HG02885 (cell line): Measurements from ENCODE around the gene MMAB.
A peak's percentile ranks its signal among the peaks of the same experiment; 100 is the strongest.

Experiments
- ATAC-seq: cut with Tn5 transposase; IDR thresholded peaks from one replicate; pipeline ENCODE4 v1.9.1; 2021; ENCODE audit warnings: mild to moderate bottlenecking; ENCODE audit not compliant: unreplicated experiment, poor library complexity

Gene MMAB

GRCh38 chr12:109573029-109573913, at the start of gene MMAB, which contains the start of gene MVK:
MMAB (minus strand) TSS chr12:109573504; CDS start chr12:109573480, 24 bp downstream.
MVK (plus strand) TSS chr12:109573794; CDS start chr12:109574823, 1,029 bp downstream.
- ATAC-seq: peak; percentile 93

DNA sequence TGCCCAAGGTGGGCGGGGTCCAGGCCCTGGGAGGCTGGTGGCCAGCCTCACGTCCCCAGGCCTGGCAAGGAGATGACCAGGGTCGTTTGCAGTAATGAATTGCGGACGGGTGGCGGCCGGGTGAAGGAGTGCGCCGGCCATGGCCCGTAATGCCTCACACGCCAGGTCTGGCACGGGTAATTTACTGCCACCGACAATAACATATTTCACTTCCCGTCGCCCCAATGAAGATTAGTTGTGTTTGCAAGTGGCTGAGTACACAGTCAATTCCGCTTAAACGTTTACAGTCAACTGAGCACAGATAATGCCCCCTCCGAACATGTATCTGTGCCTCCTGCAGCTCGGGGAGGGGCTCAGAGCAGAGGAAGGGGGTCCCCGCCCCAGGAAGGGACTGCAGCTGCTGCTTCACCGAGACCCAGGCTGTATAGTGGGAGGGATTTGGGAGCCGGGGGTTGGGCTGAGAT, 48.6 kb upstream of the MMAB start:
- no peak for ATAC-seq

DNA sequence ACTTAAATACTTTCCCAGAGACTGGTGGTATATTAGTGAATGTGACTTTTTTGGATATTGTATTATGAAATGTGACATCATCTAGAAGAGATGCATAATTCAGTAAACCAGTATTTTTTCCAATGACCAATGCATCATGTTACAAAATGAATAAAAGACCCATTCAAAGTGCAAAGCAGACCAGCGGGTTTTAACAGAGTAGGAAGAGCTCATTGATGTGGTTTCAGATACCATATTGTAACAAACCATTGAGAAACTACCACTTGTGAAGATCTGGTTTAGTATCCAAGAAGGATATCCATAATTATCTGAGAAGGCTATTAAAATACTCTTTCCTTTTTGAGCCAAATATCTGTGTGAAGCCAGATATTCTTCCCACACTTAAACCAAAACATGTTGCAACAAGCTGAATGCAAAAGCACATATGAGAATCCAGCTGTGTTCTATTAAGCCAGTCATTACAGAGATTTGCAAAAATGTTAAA, 47.9 kb upstream of the MMAB start:
- ATAC-seq: no peak

DNA sequence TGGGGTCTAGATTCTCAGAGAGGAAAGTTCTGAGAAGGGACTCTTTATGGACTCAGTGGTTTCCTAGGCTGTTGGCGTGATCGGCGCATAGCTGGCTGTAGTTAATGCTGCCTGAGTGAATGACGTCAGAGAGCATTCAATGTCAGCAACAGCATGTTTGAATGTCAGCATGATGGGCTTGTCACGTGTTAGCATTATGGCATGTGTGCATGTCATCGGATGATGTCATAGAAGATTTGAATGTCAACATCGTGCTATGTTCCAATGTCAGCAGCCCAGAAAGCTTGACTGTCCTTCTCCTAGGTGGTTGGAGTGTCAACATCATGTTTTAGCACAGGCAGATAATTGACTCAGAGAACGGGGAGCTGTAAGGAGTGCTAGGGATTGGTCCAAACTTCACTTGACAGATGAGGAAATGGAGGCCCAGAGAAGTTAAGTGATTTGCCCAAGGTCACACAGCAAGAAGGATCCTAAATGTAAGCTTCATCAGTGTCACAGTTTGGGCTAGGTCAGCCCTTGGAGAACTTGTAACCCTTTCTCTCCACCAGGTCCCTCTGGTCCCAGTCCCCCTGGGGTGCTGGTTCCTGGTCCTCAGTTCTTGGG, 45.8 kb upstream of the MMAB start:
- no peak for ATAC-seq

- no peak for ATAC-seq
Measured at GRCh38 chr12:109618082-109618481, 44.8 kb upstream of the MMAB start.

- no peak for ATAC-seq
Measured at GRCh38 chr12:109617491-109617890, 44.2 kb upstream of the MMAB start.

DNA sequence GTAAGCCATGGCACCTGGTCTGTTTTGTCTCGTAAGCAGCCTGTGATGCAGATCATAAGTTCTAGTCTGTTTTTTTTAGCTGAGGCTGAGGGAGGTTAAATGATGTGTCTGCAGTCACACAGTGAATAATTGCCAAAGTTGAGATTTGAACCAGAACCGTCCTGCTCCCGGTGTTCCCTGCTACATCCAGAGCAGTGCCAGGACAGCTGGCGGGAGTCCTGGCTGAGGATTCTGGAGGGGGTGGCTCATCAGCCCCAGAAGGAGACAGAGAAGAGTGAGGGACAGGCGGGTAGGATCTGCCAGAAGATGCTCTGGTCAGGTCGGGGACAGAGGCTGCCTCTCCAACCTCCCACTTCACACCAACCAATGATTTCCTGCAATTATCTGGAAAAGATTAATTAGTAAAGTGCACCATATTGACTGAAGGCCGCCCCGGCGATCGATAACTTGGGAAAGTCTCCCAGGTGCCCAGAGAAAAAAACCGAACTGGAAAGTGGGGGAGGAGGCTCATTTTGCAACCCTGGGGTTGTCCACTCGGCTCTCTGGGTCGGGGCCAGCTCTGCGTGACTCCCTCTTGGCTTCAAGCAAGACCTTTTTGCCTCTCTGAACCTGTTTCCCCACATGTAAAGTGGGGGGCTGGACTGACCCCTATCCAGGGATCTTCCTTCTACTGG, 42.4 kb upstream of the MMAB start:
- no peak for ATAC-seq

DNA sequence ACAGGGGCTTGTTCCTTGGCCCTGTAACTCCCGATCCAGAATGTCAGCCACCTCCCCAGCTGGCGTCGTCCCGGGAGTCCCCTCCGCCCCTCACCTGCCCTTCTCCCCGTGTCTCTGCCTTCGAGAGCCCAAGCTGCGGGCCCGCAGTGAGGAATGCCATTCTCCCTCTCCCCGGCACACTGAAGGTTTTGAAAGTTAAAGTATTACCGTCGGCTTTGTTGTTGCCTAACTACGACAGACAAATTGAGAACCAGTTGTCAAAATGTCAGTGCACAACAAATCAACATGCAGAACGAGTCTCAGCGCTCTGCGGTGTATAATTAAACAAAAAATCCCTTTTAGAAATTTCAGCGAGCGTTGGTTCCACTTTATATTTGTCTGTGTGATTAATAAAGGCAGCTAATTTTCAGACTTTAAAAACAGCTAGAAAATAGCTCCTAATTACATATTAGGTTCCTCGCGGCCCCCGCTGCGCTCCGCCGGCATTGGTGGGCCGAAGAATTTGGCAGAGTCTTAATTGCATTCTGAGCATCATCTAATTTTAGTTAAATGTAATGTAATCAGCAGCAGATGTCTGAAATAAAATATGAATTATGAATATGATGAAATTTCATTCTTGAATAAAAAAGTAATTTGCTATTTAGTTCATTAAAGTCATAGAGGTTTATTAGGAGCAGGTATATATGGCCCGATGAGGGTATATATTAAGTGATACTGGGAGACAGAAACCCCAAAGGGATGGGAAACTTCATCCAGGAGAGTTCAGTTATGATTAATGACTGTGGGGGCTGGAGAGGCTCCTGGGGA, 40.5 kb upstream of the MMAB start:
- ATAC-seq: no peak

- ATAC-seq: no peak
Measured at GRCh38 chr12:109612975-109613502, 39.7 kb upstream of the MMAB start.

DNA sequence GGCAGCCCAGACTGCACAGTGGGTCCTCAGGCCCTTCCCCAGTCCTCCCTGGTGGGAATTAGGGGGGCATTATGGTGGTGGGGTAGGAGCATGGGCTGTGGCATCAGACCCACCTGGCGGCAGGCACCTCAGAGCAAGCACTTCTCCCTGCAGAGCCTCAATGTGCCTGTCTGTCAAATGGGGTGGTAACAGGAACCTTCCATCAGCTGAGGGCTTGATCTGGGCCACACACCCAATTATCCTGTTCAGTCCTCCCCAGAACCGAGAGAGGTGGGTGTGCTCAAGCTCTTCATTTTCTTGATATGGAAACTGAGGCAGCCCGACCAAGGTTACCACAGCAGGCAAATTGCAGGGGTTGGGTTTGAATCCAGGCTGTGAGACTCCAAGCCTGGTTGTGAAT, 38.7 kb upstream of the MMAB start:
- ATAC-seq: no peak

DNA sequence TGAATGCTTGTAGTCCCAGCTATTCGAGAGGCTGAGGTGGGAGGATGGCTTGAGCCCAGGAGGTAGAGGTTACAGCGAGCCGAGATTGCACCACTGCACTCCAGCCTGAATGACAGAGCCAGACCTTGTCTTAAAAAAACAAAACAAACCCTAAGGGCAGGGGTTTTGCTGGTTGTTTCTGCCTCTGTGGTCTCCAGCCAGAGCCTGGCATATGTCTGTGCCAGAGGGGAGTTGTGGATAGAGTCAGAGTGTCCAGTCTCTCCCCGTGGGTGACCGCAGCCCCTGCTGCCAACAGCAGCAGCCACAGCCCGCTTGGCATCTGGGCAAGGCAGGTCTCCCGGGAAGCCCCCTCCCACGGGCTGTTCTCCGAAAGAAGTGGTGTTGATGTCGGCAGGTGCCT, 37.9 kb upstream of the MMAB start:
- no peak for ATAC-seq

- no peak for ATAC-seq
Measured at GRCh38 chr12:109610523-109610922, 37.2 kb upstream of the MMAB start.

- no peak for ATAC-seq
Measured at GRCh38 chr12:109609342-109609741, 36.0 kb upstream of the MMAB start.

- ATAC-seq: no peak
Measured at GRCh38 chr12:109608793-109609192, 35.5 kb upstream of the MMAB start.

- no peak for ATAC-seq
Measured at GRCh38 chr12:109608270-109608669, 35.0 kb upstream of the MMAB start.

DNA sequence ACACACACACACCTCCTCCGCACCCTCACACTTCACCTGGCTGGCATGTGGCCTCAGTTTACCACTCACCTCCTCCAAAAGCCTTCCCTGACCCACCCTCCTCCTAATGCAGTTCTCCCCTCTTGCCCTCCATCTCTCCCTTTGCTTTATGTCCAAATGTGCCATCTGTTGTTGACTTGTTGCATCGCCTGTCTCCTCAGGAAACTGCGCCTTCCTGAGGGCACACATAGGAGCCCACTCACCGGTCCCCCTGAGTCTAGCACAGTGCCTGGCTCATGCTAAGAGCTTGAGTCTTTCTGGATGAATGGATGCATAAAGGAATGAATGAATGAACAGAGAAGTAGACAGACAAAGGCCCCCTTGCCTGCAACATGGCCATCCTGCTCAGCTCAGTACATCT, 34.3 kb upstream of the MMAB start:
- no peak for ATAC-seq

GRCh38 chr12:109606320-109607028, 33.2 kb upstream of the MMAB start:
- no peak for ATAC-seq

DNA sequence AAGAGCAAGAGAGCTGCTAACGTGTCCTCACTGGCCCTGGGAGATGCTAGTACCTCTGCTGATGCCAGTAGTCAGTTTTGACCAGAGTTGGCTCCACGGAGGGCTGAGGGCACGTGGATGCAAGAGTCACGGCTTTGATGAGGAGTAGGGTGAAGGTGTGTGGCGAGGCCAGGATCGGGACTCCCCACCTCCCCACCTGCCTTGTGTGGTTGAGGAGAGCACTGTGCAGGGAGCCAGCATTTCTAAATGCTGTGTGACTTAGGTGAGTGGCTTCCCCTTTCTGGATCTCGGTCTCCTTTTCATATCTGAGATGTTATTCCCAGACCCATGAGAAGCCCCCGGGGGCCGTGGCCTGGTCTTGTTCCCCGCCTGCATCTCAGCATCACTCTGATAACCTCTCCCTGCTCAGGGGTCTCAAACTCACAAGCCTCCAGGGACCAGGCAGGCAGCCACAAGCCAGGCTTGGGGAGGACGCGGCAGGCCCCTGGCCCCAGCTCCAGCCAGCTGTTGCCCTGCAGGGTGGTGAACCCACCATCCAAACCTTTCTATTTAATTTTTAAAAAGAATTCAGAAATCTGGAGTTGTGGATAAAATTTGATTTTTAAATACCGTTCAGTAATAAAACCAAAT, 32.4 kb upstream of the MMAB start:
- no peak for ATAC-seq

- no peak for ATAC-seq
Measured at GRCh38 chr12:109605016-109605415, 31.7 kb upstream of the MMAB start.
